ENCODE results near the gene SYNGR2.

Gene SYNGR2

GRCh38 chr17:78143214-78144146 lies 24.9 kb upstream of the SYNGR2 start:
- no peak for TF ChIP-seq POLR2A (IDR thresholded peaks at IDR 0.05; ENCODE audit: low read depth, low read length)
- FAIRE-seq = no peak
- DNase-seq (ENCODE audit: insufficient read length, low spot score) = no peak

GRCh38 chr17:78144147-78144719 lies 24.1 kb upstream of the SYNGR2 start:
- FAIRE-seq (no peak), DNase-seq (ENCODE audit: insufficient read length, low spot score) (peak; percentile 74)
- no peak for TF ChIP-seq POLR2A (IDR thresholded peaks at IDR 0.05; ENCODE audit: low read depth, low read length)

GRCh38 chr17:78144736-78145641 lies 23.4 kb upstream of the SYNGR2 start:
- FAIRE-seq = no peak
- no peak for TF ChIP-seq POLR2A (IDR thresholded peaks at IDR 0.05; ENCODE audit: low read depth, low read length)
- no peak for DNase-seq (ENCODE audit: insufficient read length, low spot score)

- DNase-seq (ENCODE audit: insufficient read length, low spot score) (no peak), FAIRE-seq (no peak)
- TF ChIP-seq POLR2A (IDR thresholded peaks at IDR 0.05; ENCODE audit: low read depth, low read length) = no peak
Observed at GRCh38 chr17:78146471-78146869, 21.9 kb upstream of the SYNGR2 start.

GRCh38 chr17:78146881-78147280 lies 21.5 kb upstream of the SYNGR2 start:
- no peak for TF ChIP-seq POLR2A (IDR thresholded peaks at IDR 0.05; ENCODE audit: low read depth, low read length)
- no peak for FAIRE-seq
- no peak for DNase-seq (ENCODE audit: insufficient read length, low spot score)

- TF ChIP-seq POLR2A (IDR thresholded peaks at IDR 0.05; ENCODE audit: low read depth, low read length) = no peak
- DNase-seq (ENCODE audit: insufficient read length, low spot score) (no peak), FAIRE-seq (no peak)
Observed at GRCh38 chr17:78147315-78147998, 20.9 kb upstream of the SYNGR2 start.

GRCh38 chr17:78148286-78149016 lies 19.9 kb upstream of the SYNGR2 start:
- FAIRE-seq = no peak
- no peak for DNase-seq (ENCODE audit: insufficient read length, low spot score)
- TF ChIP-seq POLR2A (IDR thresholded peaks at IDR 0.05; ENCODE audit: low read depth, low read length) = no peak

- DNase-seq (ENCODE audit: insufficient read length, low spot score) (no peak), FAIRE-seq (no peak)
- no peak for TF ChIP-seq POLR2A (IDR thresholded peaks at IDR 0.05; ENCODE audit: low read depth, low read length)
Observed at GRCh38 chr17:78151514-78152008, 16.8 kb upstream of the SYNGR2 start.

GRCh38 chr17:78154903-78155811 lies 13.2 kb upstream of the SYNGR2 start:
- DNase-seq (ENCODE audit: insufficient read length, low spot score) (no peak), FAIRE-seq (no peak)
- no peak for TF ChIP-seq POLR2A (IDR thresholded peaks at IDR 0.05; ENCODE audit: low read depth, low read length)

GRCh38 chr17:78159575-78160158 lies 8.7 kb upstream of the SYNGR2 start:
- FAIRE-seq (no peak), DNase-seq (ENCODE audit: insufficient read length, low spot score) (no peak)
- no peak for TF ChIP-seq POLR2A (IDR thresholded peaks at IDR 0.05; ENCODE audit: low read depth, low read length)

Measured in H54 (cell line).